SK-N-SH (cell line): Measurements from ENCODE around the gene BBLN. TPM values are rescaled to one million over a fixed set of nuclear protein-coding genes. Genes with fewer than 3 reads are reported as not detected.

Experiments
- CTCF ChIA-PET: fragments of 300-600, 350-600 bp; formaldehyde crosslinking; extraction: SDS; loops from one replicate; lab custom pipeline; 2021; lab: Yijun Ruan, JAX
- POLR2A ChIA-PET: fragments of 350-600 bp; sonication (Branson Sonifier 250); formaldehyde crosslinking; extraction: SDS; loops from one replicate; lab custom pipeline; 2020; ENCODE audit warnings: antibody characterized with exemption, inconsistent platforms; lab: Yijun Ruan, JAX
- DNase-seq: peaks from one replicate; pipeline ENCODE4 v3.0.0; 2012
- H2AFZ ChIP-seq: fragments of 200-600 bp; sonication (generic); 2 replicates; pipeline ENCODE4 v1.8.1; 2016; ENCODE audit warnings: antibody characterized with exemption, mild to moderate bottlenecking, low read depth
- H3F3A ChIP-seq: fragments of 200-600 bp; sonication (generic); replicated peaks from 2 replicates; pipeline ENCODE3; 2016; ENCODE audit warnings: antibody characterized with exemption, mild to moderate bottlenecking; ENCODE audit not compliant: insufficient read depth
- H3K27ac ChIP-seq, 2 experiments: fragments of 200-500 bp in 1 of 2; fragments of 200-600 bp in 1 of 2; sonication (Bioruptor generic) in 1 of 2; sonication (generic), shearing (Covaris generic) in 1 of 2; 2 replicates each; pipeline versions ENCODE4 v1.5.1 to v1.6.1; 2014 to 2016; ENCODE audit warnings: low read depth in 2 of 2, inconsistent platforms in 1 of 2, low read length in 1 of 2, mild to moderate bottlenecking in 1 of 2, mixed read lengths in 1 of 2
- H3K27me3 ChIP-seq: fragments of 200-600 bp; sonication (generic), shearing (Covaris generic); 2 replicates; pipeline ENCODE4 v1.6.1; 2016; ENCODE audit warnings: mixed run types; ENCODE audit not compliant: insufficient read depth
- H3K36me3 ChIP-seq, 2 experiments: fragments of 200-500 bp in 1 of 2; fragments of 200-600 bp in 1 of 2; sonication (Bioruptor generic) in 1 of 2; sonication (generic) in 1 of 2; replicated peaks in 1 of 2; 2 replicates each; pipeline versions ENCODE3 to v1.5.1; 2014 to 2016; ENCODE audit warnings: low read length in 1 of 2, mild to moderate bottlenecking in 1 of 2; ENCODE audit not compliant: insufficient read depth in 2 of 2, control insufficient read depth in 1 of 2
- H3K4me1 ChIP-seq, 2 experiments: fragments of 200-500 bp in 1 of 2; fragments of 200-600 bp in 1 of 2; sonication (Bioruptor generic) in 1 of 2; sonication (generic), shearing (Covaris generic) in 1 of 2; 2 replicates each; pipeline versions ENCODE4 v1.5.1 to v1.6.1; 2014 to 2016; ENCODE audit warnings: low read depth in 1 of 2, low read length in 1 of 2, mixed run types in 1 of 2; ENCODE audit not compliant: insufficient read depth in 2 of 2, control insufficient read depth in 1 of 2
- H3K4me2 ChIP-seq: fragments of 200-600 bp; sonication (generic), shearing (Covaris generic); 2 replicates; pipeline ENCODE4 v1.6.1; 2017; ENCODE audit warnings: mixed run types
- H3K4me3 ChIP-seq, 2 experiments: fragments of 200-500 bp in 1 of 2; fragments of 200-600 bp in 1 of 2; sonication (Bioruptor generic) in 1 of 2; sonication (generic), shearing (Covaris generic) in 1 of 2; 2 replicates each; pipeline versions ENCODE4 v1.5.1 to v1.8.1; 2014 to 2016; ENCODE audit warnings: low read depth in 2 of 2, inconsistent platforms in 1 of 2, low read length in 1 of 2, mild to moderate bottlenecking in 1 of 2, mixed read lengths in 1 of 2, moderate library complexity in 1 of 2
- H3K79me2 ChIP-seq: fragments of 200-600 bp; sonication (generic); 2 replicates; pipeline ENCODE4 v1.8.1; 2017; ENCODE audit warnings: mild to moderate bottlenecking; ENCODE audit not compliant: insufficient read depth
- H3K9ac ChIP-seq: fragments of 200-600 bp; sonication (generic); 2 replicates; pipeline ENCODE4 v1.6.1; 2017; ENCODE audit warnings: mixed run types
- H3K9me2 ChIP-seq: fragments of 200-600 bp; sonication (generic); 2 replicates; pipeline ENCODE4 v1.6.1; 2017; ENCODE audit warnings: mixed run types
- H3K9me3 ChIP-seq: fragments of 200-600 bp; sonication (generic); 2 replicates; pipeline ENCODE4 v1.6.1; 2017; ENCODE audit warnings: mixed run types, mild to moderate bottlenecking, moderate library complexity
- H4K20me1 ChIP-seq: fragments of 200-600 bp; sonication (generic); 2 replicates; pipeline ENCODE4 v1.6.1; 2017; ENCODE audit warnings: mild to moderate bottlenecking, mixed run types; ENCODE audit not compliant: insufficient read depth
- EP300 ChIP-seq, 2 experiments: IDR thresholded peaks; 2 replicates each; pipeline versions ENCODE4 v1.4.0 to v1.6.1; 2012; ENCODE audit warnings: borderline replicate concordance in 1 of 2, low read depth in 1 of 2, low read length in 1 of 2
- EZH2phosphoT487 ChIP-seq: fragments of 200-600 bp; sonication (generic); IDR thresholded peaks from 2 replicates; pipeline ENCODE4 v1.6.1; 2017; ENCODE audit warnings: low read depth, mixed run types, mild to moderate bottlenecking, antibody characterized with exemption, moderate library complexity, borderline replicate concordance
- FOXM1 ChIP-seq: IDR thresholded peaks from 2 replicates; pipeline ENCODE4 v1.4.0; 2012; ENCODE audit warnings: low read depth, mild to moderate bottlenecking
- GATA2 ChIP-seq: sonication (generic); formaldehyde crosslinking; IDR thresholded peaks from 2 replicates; pipeline ENCODE4 v1.5.0; 2020; ENCODE audit warnings: mild to moderate bottlenecking, missing genetic modification reagents
- MEF2A ChIP-seq: IDR thresholded peaks from 2 replicates; pipeline ENCODE4 v1.4.0; 2012; ENCODE audit warnings: low read depth, borderline replicate concordance
- NRF1 ChIP-seq: IDR thresholded peaks from 2 replicates; pipeline ENCODE4 v1.6.1; 2012; ENCODE audit warnings: low read depth, mild to moderate bottlenecking, low read length
- POLR2AphosphoS5 ChIP-seq: IDR thresholded peaks from 2 replicates; pipeline ENCODE4 v1.6.1; 2012; ENCODE audit warnings: low read depth, low read length
- RCOR1 ChIP-seq: fragments of 150-350 bp; IDR thresholded peaks from 2 replicates; pipeline ENCODE4 v1.6.1; 2017; ENCODE audit warnings: antibody characterized with exemption, low read length
- RFX5 ChIP-seq: IDR thresholded peaks from 2 replicates; pipeline ENCODE4 v1.6.1; 2012; ENCODE audit warnings: mild to moderate bottlenecking, improper control_type of control experiment, low read length
- SMC3 ChIP-seq: IDR thresholded peaks from 2 replicates; pipeline ENCODE4 v1.6.1; 2012; ENCODE audit warnings: low read depth, low read length, improper control_type of control experiment
- TEAD4 ChIP-seq: IDR thresholded peaks from 2 replicates; pipeline ENCODE4 v1.4.0; 2012; ENCODE audit warnings: mild to moderate bottlenecking, borderline replicate concordance; ENCODE audit not compliant: insufficient read depth
- WGBS: methylation state at CpG from one replicate; pipeline ENCODE4 v1.1.6; 2017; ENCODE audit warnings: low lambda C conversion rate; 5-methylcytosine and 5-hydroxymethylcytosine counted together
- polyA plus RNA-seq, 3 experiments: library from polyadenylated mRNA; depleted of rRNA; stranded (reverse); fragments of >200 nt; gene quantifications; 2 replicates each; pipeline ENCODE4 v1.2.3, GENCODE V29; 2012
- TF ChIP-seq, protein P1 (sequence below): fragments of 150-350 bp; IDR thresholded peaks from 2 replicates; pipeline ENCODE4 v1.6.1; 2017; ENCODE audit warnings: antibody characterized with exemption, low read length, low read depth, borderline replicate concordance
- TF ChIP-seq, protein P2 (sequence below): IDR thresholded peaks from 2 replicates; pipeline ENCODE4; 2012

BBLN gene
- polyA plus RNA-seq, 1 of the 3 experiments (the other 2 are of a cell fraction), result 109 TPM

DNA sequence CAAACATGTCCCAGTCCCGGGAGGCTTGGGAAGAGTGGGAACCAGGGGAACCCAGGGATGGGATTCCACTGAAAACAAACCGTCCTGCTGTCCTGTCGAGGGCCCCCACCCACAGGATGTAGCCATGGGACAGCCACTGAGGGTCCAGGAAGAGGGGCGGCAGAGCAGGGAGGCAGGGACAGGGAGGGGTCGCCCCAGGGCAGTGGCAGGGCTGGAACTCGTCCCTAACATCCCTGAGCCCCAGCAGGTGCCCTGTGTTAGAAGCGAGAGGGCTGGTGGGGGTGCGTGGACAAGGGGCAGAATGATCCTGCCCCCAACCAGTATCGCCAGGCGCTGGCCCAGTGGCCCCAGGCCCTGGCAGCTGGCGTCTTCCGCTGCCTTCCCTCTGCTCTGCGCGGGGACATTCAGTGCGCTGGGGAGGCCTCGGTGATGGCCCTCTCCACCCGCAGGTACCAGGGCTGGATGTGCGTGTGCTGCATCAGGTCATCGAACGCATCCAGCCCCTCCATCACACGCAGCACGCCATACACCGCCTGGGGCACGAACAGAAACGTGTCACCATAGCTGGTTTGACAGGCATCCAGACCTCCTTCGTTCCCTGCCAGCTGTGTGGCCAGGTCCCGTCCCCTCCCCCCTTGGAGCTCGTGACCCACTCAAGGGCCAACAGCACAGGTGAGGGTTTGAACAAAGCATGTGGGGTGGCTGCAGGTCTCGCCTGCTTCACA lies 39.2 kb upstream of the BBLN start:
- peaks cover 0 to 26% of the 10 kb centered on the region in 2 experiments for H3K36me3 ChIP-seq
- WGBS, result 96% methylated on average over 13 of the region's 29 CpGs
- H3F3A ChIP-seq, result no peaks in the 10 kb centered on the region
- CTCF ChIA-PET, result interaction anchor here (1.0 to 1.3 kb wide), 3 partner anchors 22 to 178 kb away, joined by 3 to 6 read pairs (median 3); no protein-coding TSS in a partner anchor
- H4K20me1 ChIP-seq, result peaks cover 10% of the 10 kb centered on the region; the same call in 1 of the 2 replicates
- no peak overlapping the region for H3K4me3 ChIP-seq
- H2AFZ ChIP-seq, result no peak overlapping the region
- H3K4me1 ChIP-seq, result peaks cover 4 to 15% of the 10 kb centered on the region in 2 experiments; a peak in 1 of 4 replicates
- no peaks in the 10 kb centered on the region for H3K9me3 ChIP-seq
- no peak overlapping the region; a peak in 1 of 4 replicates for H3K27ac ChIP-seq
- TF ChIP-seq EZH2phosphoT487, result no peak
- no peak for TF ChIP-seq NRF1
- no peak for TF ChIP-seq SMC3
- no peak for TF ChIP-seq RFX5
- no peak for TF ChIP-seq TEAD4
- no peak for TF ChIP-seq POLR2AphosphoS5
- TF ChIP-seq RCOR1, result no peak
- TF ChIP-seq MEF2A, result no peak
- TF ChIP-seq, protein P1, sequence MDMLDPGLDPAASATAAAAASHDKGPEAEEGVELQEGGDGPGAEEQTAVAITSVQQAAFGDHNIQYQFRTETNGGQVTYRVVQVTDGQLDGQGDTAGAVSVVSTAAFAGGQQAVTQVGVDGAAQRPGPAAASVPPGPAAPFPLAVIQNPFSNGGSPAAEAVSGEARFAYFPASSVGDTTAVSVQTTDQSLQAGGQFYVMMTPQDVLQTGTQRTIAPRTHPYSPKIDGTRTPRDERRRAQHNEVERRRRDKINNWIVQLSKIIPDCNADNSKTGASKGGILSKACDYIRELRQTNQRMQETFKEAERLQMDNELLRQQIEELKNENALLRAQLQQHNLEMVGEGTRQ, result no peak
- TF ChIP-seq EP300 (IDR thresholded peaks at IDR 0.05; ENCODE audit: borderline replicate concordance in 1 of 2, low read depth in 1 of 2, low read length in 1 of 2), result no peak
- TF ChIP-seq, protein P2, sequence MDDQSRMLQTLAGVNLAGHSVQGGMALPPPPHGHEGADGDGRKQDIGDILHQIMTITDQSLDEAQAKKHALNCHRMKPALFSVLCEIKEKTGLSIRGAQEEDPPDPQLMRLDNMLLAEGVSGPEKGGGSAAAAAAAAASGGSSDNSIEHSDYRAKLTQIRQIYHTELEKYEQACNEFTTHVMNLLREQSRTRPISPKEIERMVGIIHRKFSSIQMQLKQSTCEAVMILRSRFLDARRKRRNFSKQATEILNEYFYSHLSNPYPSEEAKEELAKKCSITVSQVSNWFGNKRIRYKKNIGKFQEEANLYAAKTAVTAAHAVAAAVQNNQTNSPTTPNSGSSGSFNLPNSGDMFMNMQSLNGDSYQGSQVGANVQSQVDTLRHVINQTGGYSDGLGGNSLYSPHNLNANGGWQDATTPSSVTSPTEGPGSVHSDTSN, result no peak
- TF ChIP-seq GATA2 (CRISPR knock-in tag), result no peak
- H3K79me2 ChIP-seq, result peaks cover 6% of the 10 kb centered on the region; the same call in 1 of the 2 replicates
- H3K4me2 ChIP-seq, result no peak overlapping the region
- H3K9me2 ChIP-seq, result no peaks in the 10 kb centered on the region
- POLR2A ChIA-PET, result no interaction called here
- no peak for DNase-seq
- no peak overlapping the region for H3K9ac ChIP-seq
- H3K27me3 ChIP-seq, result no peaks in the 10 kb centered on the region

DNA sequence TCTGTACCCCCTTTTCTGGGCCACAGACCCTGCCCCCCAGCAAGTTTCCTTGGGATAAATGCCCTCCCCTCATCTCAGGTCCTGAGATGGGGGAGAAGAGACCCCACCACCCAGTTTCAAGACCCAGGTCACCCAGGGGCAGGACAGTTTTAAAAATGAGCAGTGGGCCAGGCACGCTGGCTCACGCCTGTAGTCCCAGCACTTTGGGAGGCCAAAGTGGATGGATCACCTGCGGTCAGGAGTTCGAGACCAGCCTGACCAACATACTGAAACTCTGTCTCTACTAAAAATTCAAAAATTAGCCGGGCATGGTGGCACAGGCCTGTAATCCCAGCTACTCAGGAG lies 38.6 kb upstream of the BBLN start:
- Histone ChIP-seq H3K4me1 (peaks cover 4 to 19% of the 10 kb centered on the region in 2 experiments; a peak in 1 of 4 replicates), H3K27ac (no peak overlapping the region), H3K9ac (no peak overlapping the region), H3K4me3 (no peak overlapping the region), H3F3A (no peaks in the 10 kb centered on the region), H3K4me2 (no peak overlapping the region), H3K9me3 (no peaks in the 10 kb centered on the region), H3K9me2 (no peaks in the 10 kb centered on the region), H3K36me3 (peaks cover 0 to 26% of the 10 kb centered on the region in 2 experiments), H3K27me3 (no peaks in the 10 kb centered on the region), H4K20me1 (peaks cover 14% of the 10 kb centered on the region; the same call in 1 of the 2 replicates), H3K79me2 (peaks cover 11% of the 10 kb centered on the region), H2AFZ (no peak overlapping the region)
- ChIA-PET CTCF (interaction anchor here (1.2 to 1.3 kb wide), 2 partner anchors 22 to 178 kb away, joined by 3 to 6 read pairs; no protein-coding TSS in a partner anchor), POLR2A (no interaction called here)
- TF ChIP-seq FOXM1, result no peak
- DNase-seq, result no peak
- 95% methylated on average over 5 of the region's 5 CpGs for WGBS
